ENCODE measurements around the gene LHFPL2.

Gene LHFPL2

DNA sequence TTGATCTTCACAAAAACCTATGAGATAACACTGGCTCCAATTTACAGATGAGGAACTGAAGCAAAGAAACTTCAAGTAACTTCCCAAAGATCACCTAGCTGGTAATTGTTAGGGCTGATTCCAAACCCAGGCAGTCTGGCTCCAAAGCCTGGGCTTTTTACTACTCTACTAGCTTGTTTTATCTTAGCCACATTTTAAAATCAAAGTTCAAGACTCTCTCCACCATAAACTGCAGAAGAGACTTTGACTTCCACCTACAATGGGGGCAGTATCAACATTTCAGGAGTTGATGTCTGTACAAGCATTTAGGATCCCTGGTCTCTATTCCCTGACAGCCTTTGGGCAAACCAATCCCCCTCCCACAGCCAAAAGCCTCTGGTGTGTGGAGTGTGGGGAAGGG lies 33.8 kb downstream of the LHFPL2 start:
- Histone ChIP-seq H3K27me3 (no peaks in the 10 kb centered on the region), H3K4me1 (ENCODE audit: control insufficient read depth in 1 of 2, insufficient read depth in 1 of 2, low read depth in 1 of 2, low read length in 1 of 2) (no peaks in the 10 kb centered on the region), H3K27ac (no peak overlapping the region), H3K36me3 (no peaks in the 10 kb centered on the region), H3K4me3 (ENCODE audit: low read depth in 1 of 2, low read length in 1 of 2) (no peak overlapping the region), H3K9me3 (no peaks in the 10 kb centered on the region)
- TF ChIP-seq, protein P1, sequence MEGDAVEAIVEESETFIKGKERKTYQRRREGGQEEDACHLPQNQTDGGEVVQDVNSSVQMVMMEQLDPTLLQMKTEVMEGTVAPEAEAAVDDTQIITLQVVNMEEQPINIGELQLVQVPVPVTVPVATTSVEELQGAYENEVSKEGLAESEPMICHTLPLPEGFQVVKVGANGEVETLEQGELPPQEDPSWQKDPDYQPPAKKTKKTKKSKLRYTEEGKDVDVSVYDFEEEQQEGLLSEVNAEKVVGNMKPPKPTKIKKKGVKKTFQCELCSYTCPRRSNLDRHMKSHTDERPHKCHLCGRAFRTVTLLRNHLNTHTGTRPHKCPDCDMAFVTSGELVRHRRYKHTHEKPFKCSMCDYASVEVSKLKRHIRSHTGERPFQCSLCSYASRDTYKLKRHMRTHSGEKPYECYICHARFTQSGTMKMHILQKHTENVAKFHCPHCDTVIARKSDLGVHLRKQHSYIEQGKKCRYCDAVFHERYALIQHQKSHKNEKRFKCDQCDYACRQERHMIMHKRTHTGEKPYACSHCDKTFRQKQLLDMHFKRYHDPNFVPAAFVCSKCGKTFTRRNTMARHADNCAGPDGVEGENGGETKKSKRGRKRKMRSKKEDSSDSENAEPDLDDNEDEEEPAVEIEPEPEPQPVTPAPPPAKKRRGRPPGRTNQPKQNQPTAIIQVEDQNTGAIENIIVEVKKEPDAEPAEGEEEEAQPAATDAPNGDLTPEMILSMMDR (IDR thresholded peaks at IDR 0.05) = no peak

DNA sequence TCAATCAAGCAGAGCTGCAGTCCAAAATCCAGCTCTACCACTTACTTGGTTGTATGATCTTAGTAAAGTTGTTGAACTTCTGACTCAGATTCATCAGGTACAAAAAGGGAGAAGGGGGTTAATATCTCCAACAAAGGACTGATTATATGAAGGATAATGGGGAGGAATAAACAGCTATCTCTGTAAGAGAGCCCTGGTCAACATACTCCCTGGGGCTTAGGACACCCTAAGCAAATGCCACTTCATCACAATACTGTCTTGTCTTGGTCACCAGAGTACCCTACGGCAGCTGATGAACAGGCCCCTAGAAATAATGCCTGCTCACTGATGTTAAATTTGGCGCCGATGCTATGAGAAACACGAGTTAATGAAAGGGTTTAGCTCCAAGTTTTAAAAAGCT lies 34.8 kb downstream of the LHFPL2 start:
- no peak overlapping the region for H3K27ac ChIP-seq
- H3K4me3 ChIP-seq (ENCODE audit: low read depth in 1 of 2, low read length in 1 of 2) = no peak overlapping the region
- no peaks in the 10 kb centered on the region for H3K27me3 ChIP-seq
- TF ChIP-seq, protein P1 (IDR thresholded peaks at IDR 0.05) = no peak
- no peaks in the 10 kb centered on the region for H3K9me3 ChIP-seq
- no peaks in the 10 kb centered on the region for H3K4me1 ChIP-seq (ENCODE audit: control insufficient read depth in 1 of 2, insufficient read depth in 1 of 2, low read depth in 1 of 2, low read length in 1 of 2)
- no peaks in the 10 kb centered on the region for H3K36me3 ChIP-seq

DNA sequence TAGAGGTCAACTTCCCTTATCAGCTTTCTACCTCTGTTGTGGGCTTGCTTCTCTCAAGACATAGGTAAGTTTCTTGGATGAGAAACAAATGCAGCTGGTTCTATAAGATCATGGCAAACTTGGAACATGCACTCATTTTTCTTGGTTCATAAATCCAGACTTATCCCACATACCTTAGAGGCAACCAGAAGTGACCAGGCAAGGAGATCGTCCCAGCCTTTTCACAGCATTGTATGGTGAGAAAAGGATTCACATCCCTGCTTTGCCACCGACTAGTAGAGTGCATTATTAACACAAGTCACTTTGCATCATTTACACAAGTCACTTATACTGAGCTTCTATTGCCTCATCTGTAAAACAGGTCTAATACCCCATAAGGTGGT lies 35.4 kb downstream of the LHFPL2 start:
- no peaks in the 10 kb centered on the region for H3K4me1 ChIP-seq (ENCODE audit: control insufficient read depth in 1 of 2, insufficient read depth in 1 of 2, low read depth in 1 of 2, low read length in 1 of 2)
- no peaks in the 10 kb centered on the region for H3K27me3 ChIP-seq
- H3K36me3 ChIP-seq = no peaks in the 10 kb centered on the region
- TF ChIP-seq, protein P1 (IDR thresholded peaks at IDR 0.05) = no peak
- no peaks in the 10 kb centered on the region for H3K9me3 ChIP-seq
- H3K27ac ChIP-seq = no peak overlapping the region
- no peak overlapping the region for H3K4me3 ChIP-seq (ENCODE audit: low read depth in 1 of 2, low read length in 1 of 2)

DNA sequence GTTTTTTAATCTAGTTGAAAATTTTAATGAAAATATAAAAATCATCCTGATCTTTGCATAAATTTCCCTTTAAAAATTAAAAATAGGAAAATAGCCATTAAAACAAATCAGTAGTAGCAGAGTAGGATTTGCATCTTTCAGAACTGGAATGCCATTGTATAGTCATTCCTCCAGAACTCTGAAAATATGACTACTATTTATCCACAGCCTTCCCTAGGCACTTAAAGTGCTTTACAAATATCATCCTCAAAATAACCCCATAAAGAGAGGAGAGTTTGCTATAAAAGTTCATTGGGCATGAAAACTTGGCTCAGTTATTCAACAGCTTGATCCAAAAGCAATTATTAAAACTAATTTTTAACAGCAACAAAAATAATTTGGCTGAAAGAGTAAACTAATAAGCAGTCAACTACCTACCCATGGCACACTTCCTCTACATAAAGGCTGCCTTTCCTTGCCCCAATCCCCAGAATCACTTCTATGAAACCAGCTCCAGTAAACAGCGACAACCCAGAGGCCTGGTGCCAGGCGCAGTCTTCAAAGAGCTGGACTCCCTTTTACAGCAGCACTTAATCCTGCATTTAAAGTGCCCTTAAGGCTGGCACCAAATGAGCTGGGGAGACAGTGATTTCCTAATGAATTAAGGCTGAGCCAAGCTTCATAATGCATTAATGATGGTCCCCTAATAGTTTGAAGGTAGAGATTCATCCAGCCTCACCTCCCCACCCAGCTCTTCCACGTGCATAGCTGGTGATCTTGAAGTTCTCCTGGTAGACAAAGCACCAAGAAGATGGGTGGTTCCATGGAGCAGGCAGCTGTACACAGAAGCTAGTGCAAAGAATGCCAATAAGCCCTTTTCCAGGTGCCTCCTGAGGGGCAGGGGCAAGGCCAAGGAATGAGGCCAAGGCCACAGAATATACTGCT lies 36.1 kb downstream of the LHFPL2 start:
- Histone ChIP-seq H3K4me1 (ENCODE audit: control insufficient read depth in 1 of 2, insufficient read depth in 1 of 2, low read depth in 1 of 2, low read length in 1 of 2) (no peaks in the 10 kb centered on the region), H3K9me3 (no peaks in the 10 kb centered on the region), H3K36me3 (no peaks in the 10 kb centered on the region), H3K27ac (no peak overlapping the region), H3K4me3 (ENCODE audit: low read depth in 1 of 2, low read length in 1 of 2) (no peak overlapping the region), H3K27me3 (no peaks in the 10 kb centered on the region)
- TF ChIP-seq, protein P1 (IDR thresholded peaks at IDR 0.05) = no peak

DNA sequence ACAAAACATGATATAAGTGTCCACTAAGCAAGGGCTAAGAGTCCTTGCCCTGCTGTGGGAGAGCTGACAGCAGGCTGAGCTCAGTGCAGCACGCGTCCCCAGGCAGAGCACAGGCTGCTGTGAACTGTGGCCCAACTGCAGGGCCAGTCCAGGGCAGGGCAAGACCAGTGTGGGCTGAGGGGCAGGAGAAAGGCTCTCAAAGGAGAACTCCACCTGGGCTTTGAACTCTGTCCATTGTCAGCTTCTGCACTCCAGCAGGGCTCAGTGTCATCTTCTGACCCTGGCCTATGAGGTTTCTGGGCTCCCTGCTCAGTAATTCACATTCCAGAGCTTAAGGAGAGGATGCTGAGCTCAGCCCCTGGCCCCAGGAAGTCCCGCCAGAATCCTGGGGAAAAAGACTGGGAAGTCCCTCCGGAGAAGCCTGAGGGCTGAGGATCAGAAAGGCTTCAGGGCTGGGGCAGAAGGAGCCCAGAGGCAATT lies 37.4 kb downstream of the LHFPL2 start:
- Histone ChIP-seq H3K4me3 (ENCODE audit: low read depth in 1 of 2, low read length in 1 of 2) (no peak overlapping the region), H3K9me3 (no peaks in the 10 kb centered on the region), H3K27ac (no peak overlapping the region), H3K27me3 (no peaks in the 10 kb centered on the region), H3K36me3 (no peaks in the 10 kb centered on the region), H3K4me1 (ENCODE audit: control insufficient read depth in 1 of 2, insufficient read depth in 1 of 2, low read depth in 1 of 2, low read length in 1 of 2) (no peaks in the 10 kb centered on the region)
- TF ChIP-seq, protein P1 (IDR thresholded peaks at IDR 0.05) = no peak
